Liver (tissue), 9 donors: ENCODE results near the gene BCR. TPM values are rescaled to one million over a fixed set of nuclear protein-coding genes. Genes with fewer than 3 reads are reported as not detected.

Source experiments
- DNase-seq: peaks from one replicate; pipeline ENCODE4 v3.0.0-alpha.2; 2017; ENCODE audit warnings: low spot score
- H3K27ac ChIP-seq, 2 donors: one replicate each; pipeline ENCODE4 v1.7.0; 2013; ENCODE audit warnings: inconsistent platforms in 2 of 2, low read length in 2 of 2, control low read depth in 1 of 2, low read depth in 1 of 2, mild to moderate bottlenecking in 1 of 2
- H3K27me3 ChIP-seq, 4 donors: one replicate each; pipeline versions ENCODE4 v1.6.1 to v1.7.0; 2013; ENCODE audit warnings: low read length in 3 of 4, inconsistent platforms in 1 of 4, mild to moderate bottlenecking in 1 of 4, moderate library complexity in 1 of 4; ENCODE audit not compliant: control insufficient read depth in 4 of 4, insufficient read depth in 4 of 4
- H3K36me3 ChIP-seq, 4 donors: one replicate each; pipeline versions ENCODE4 v1.6.1 to v1.7.0; 2013; ENCODE audit warnings: low read length in 3 of 4, mild to moderate bottlenecking in 3 of 4, low read depth in 1 of 4, moderate library complexity in 1 of 4; ENCODE audit not compliant: control insufficient read depth in 4 of 4, insufficient read depth in 3 of 4
- H3K4me1 ChIP-seq, 4 donors: one replicate each; pipeline versions ENCODE4 v1.6.1 to v1.7.0; 2013; ENCODE audit warnings: low read length in 3 of 4, mild to moderate bottlenecking in 3 of 4, moderate library complexity in 1 of 4; ENCODE audit not compliant: control insufficient read depth in 4 of 4, insufficient read depth in 4 of 4
- H3K4me3 ChIP-seq, 3 donors: one replicate each; pipeline versions ENCODE4 v1.6.1 to v1.7.0; 2013; ENCODE audit warnings: low read length in 3 of 3, control low read depth in 1 of 3, low read depth in 1 of 3, mild to moderate bottlenecking in 1 of 3
- H3K9ac ChIP-seq, 2 donors: one replicate each; pipeline ENCODE4 v1.7.0; 2013; ENCODE audit warnings: low read length in 2 of 2, mild to moderate bottlenecking in 2 of 2, moderate library complexity in 2 of 2, control low read depth in 1 of 2, low read depth in 1 of 2
- H3K9me3 ChIP-seq, 4 donors: one replicate each; pipeline versions ENCODE4 v1.6.1 to v1.7.0; 2013; ENCODE audit warnings: low read length in 3 of 4; ENCODE audit not compliant: control insufficient read depth in 4 of 4
- CTCF ChIP-seq: fragments of 150-350 bp; IDR thresholded peaks from 2 replicates; pipeline ENCODE4 v1.5.1; 2017; ENCODE audit warnings: improper control_type of control experiment, low read depth, low read length; ENCODE audit not compliant: missing input control
- EGR1 ChIP-seq, 2 donors: IDR thresholded peaks; 2 replicates each; pipeline ENCODE4 v1.6.1; 2016 to 2018; ENCODE audit warnings: antibody characterized with exemption in 2 of 2, low read depth in 2 of 2
- FOXA1 ChIP-seq: IDR thresholded peaks from 2 replicates; pipeline ENCODE4 v1.6.1; 2016; ENCODE audit warnings: antibody characterized with exemption
- FOXA2 ChIP-seq: IDR thresholded peaks from 2 replicates; pipeline ENCODE4 v1.6.1; 2016; ENCODE audit warnings: antibody characterized with exemption
- GABPA ChIP-seq, 2 donors: IDR thresholded peaks in 1 of 2; conservative IDR thresholded peaks in 1 of 2; 2 replicates each; pipeline ENCODE4 v1.6.1; 2016; ENCODE audit warnings: antibody characterized with exemption in 2 of 2, mild to moderate bottlenecking in 1 of 2, moderate library complexity in 1 of 2
- HNF4G ChIP-seq: IDR thresholded peaks from 2 replicates; pipeline ENCODE4 v1.6.1; 2016; ENCODE audit warnings: antibody characterized with exemption
- JUND ChIP-seq, 2 donors: IDR thresholded peaks; 2 replicates each; pipeline ENCODE4 v1.6.1; 2016; ENCODE audit warnings: antibody characterized with exemption in 2 of 2
- NR2F2 ChIP-seq: IDR thresholded peaks from 2 replicates; pipeline ENCODE4 v1.6.1; 2016; ENCODE audit warnings: antibody characterized with exemption
- RAD21 ChIP-seq, 2 donors: IDR thresholded peaks; 2 replicates each; pipeline ENCODE4 v1.6.1; 2016; ENCODE audit warnings: antibody characterized with exemption in 2 of 2, mild to moderate bottlenecking in 2 of 2
- RXRA ChIP-seq, 2 donors: IDR thresholded peaks; 2 replicates each; pipeline ENCODE4 v1.6.1; 2017 to 2018; ENCODE audit warnings: antibody characterized with exemption in 2 of 2, mild to moderate bottlenecking in 1 of 2
- SP1 ChIP-seq: IDR thresholded peaks from 2 replicates; pipeline ENCODE4 v1.6.1; 2018; ENCODE audit warnings: antibody characterized with exemption, mild to moderate bottlenecking
- TAF1 ChIP-seq: conservative IDR thresholded peaks from 2 replicates; pipeline ENCODE4 v1.6.1; 2016; ENCODE audit warnings: antibody characterized with exemption, mild to moderate bottlenecking
- WGBS: extraction: QIAGEN DNeasy Blood & Tissue Kit; methylation state at CpG from one replicate; pipeline ENCODE4 v1.1.7; 2013; 5-methylcytosine and 5-hydroxymethylcytosine counted together
- polyA plus RNA-seq, 2 donors: library from polyadenylated mRNA; stranded (reverse) in 1 of 2; unstranded in 1 of 2; fragments of 200-250 nt in 1 of 2; fragments of >200 nt in 1 of 2; fragmentation: Nextera tagmentation in 1 of 2; extraction: Ambion mirVana in 1 of 2; gene quantifications; one replicate each; pipeline versions ENCODE4 v1.2.1 to v1.2.3, GENCODE V29; 2013 to 2015
- total RNA-seq, 2 donors: library from RNA; depleted of rRNA; stranded (reverse); fragments of >200 nt; gene quantifications; one replicate each; pipeline ENCODE4 v1.2.3, GENCODE V29; 2014
- TF ChIP-seq, protein P1 (sequence below): IDR thresholded peaks from 2 replicates; pipeline ENCODE4 v1.6.1; 2016; ENCODE audit warnings: antibody characterized with exemption
- TF ChIP-seq, protein P2 (sequence below): IDR thresholded peaks from 2 replicates; pipeline ENCODE4 v1.6.1; 2016; ENCODE audit warnings: antibody characterized with exemption
- TF ChIP-seq, protein P3 (sequence below): IDR thresholded peaks from 2 replicates; pipeline ENCODE4 v1.6.1; 2016; ENCODE audit warnings: antibody characterized with exemption
- donor health status: healthy.
- donor health status: healthy.
- donor health status: healthy.
- donor health status: healthy.
- donor health status: healthy.

Gene BCR
- total and polyA plus RNA-seq, 4 donors = 7.4 to 35.6 (median 18.3) TPM

DNA sequence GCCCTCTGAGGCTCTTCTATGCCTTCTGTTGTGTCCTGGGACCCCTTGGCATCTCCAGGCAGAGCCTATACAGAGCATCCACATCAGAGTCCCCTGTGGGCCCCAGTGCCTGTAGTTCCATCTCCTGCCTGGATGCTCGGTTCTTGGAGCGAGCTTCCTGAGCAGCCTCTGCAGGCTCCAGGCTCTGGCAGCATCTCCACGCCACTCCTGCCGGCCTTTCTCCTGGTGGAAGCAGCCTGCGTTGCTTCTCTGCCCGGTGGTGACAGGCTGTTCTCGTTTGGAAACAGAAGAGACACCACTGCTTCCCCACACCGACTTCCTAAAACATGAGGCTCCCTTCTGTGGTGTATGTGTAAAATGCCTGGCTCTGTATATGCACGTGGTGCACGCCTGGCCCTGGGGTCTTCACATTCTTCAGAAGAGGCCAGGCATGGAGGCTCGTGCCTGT lies 52.8 kb downstream of the BCR start:
- H3K4me3 ChIP-seq = no peak overlapping the region
- no peaks in the 10 kb centered on the region for H3K36me3 ChIP-seq
- no peaks in the 10 kb centered on the region for H3K4me1 ChIP-seq
- no peak for DNase-seq
- H3K9me3 ChIP-seq = peaks cover 0 to 2% (median 0%) of the 10 kb centered on the region in 4 donors
- WGBS = 83% methylated on average over 11 of the region's 11 CpGs
- no peaks in the 10 kb centered on the region for H3K27me3 ChIP-seq
- no peak overlapping the region for H3K27ac ChIP-seq
- no peak overlapping the region for H3K9ac ChIP-seq
- no peak for TF ChIP-seq RXRA (IDR thresholded peaks at IDR 0.05)
- no peak for TF ChIP-seq NR2F2
- TF ChIP-seq CTCF = no peak
- no peak for TF ChIP-seq TAF1

GRCh38 chr22:23233752-23234408 lies 53.6 kb downstream of the BCR start:
- TF ChIP-seq HNF4G (no peak), FOXA1 (no peak), SP1 (no peak), JUND (IDR thresholded peaks at IDR 0.05) (no peak), GABPA (IDR thresholded peaks at IDR 0.05 in 1 of 2, conservative IDR thresholded peaks at IDR 0.05 in 1 of 2) (no peak), RAD21 (IDR thresholded peaks at IDR 0.05) (no peak), NR2F2 (no peak), FOXA2 (no peak), EGR1 (IDR thresholded peaks at IDR 0.05; ENCODE audit: low read depth in 2 of 2) (no peak), RXRA (IDR thresholded peaks at IDR 0.05) (no peak)
- TF ChIP-seq, protein P1, sequence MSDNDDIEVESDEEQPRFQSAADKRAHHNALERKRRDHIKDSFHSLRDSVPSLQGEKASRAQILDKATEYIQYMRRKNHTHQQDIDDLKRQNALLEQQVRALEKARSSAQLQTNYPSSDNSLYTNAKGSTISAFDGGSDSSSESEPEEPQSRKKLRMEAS = no peak
- TF ChIP-seq, protein P2, sequence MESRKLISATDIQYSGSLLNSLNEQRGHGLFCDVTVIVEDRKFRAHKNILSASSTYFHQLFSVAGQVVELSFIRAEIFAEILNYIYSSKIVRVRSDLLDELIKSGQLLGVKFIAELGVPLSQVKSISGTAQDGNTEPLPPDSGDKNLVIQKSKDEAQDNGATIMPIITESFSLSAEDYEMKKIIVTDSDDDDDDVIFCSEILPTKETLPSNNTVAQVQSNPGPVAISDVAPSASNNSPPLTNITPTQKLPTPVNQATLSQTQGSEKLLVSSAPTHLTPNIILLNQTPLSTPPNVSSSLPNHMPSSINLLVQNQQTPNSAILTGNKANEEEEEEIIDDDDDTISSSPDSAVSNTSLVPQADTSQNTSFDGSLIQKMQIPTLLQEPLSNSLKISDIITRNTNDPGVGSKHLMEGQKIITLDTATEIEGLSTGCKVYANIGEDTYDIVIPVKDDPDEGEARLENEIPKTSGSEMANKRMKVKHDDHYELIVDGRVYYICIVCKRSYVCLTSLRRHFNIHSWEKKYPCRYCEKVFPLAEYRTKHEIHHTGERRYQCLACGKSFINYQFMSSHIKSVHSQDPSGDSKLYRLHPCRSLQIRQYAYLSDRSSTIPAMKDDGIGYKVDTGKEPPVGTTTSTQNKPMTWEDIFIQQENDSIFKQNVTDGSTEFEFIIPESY = no peak
- TF ChIP-seq, protein P3, sequence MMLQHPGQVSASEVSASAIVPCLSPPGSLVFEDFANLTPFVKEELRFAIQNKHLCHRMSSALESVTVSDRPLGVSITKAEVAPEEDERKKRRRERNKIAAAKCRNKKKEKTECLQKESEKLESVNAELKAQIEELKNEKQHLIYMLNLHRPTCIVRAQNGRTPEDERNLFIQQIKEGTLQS = no peak
- Histone ChIP-seq H3K9ac (no peak overlapping the region), H3K9me3 (no peaks in the 10 kb centered on the region), H3K4me1 (no peaks in the 10 kb centered on the region), H3K4me3 (no peak overlapping the region), H3K36me3 (no peaks in the 10 kb centered on the region), H3K27ac (no peak overlapping the region), H3K27me3 (no peaks in the 10 kb centered on the region)
- no peak for DNase-seq
- WGBS = 88% methylated on average over 10 of the region's 10 CpGs
